ENCODE data around the gene ZNF609. TPM values are rescaled to one million over a fixed set of nuclear protein-coding genes. Genes with fewer than 3 reads are reported as not detected.

The ZNF609 gene
- total RNA-seq, 1 donor from 2014 or later = 33.1 TPM

- intact Hi-C loops (cut with DNase I) = no loop called here
- Histone ChIP-seq H3K36me3 (peaks cover 0 to 37% of the 10 kb centered on the region in 2 donors), H3K27ac (no peak overlapping the region), H3K4me1 (peaks cover 10% of the 10 kb centered on the region), H3K27me3 (no peaks in the 10 kb centered on the region), H3K4me3 (no peak overlapping the region), H3K9me3 (no peaks in the 10 kb centered on the region)
- TF ChIP-seq, protein P1, sequence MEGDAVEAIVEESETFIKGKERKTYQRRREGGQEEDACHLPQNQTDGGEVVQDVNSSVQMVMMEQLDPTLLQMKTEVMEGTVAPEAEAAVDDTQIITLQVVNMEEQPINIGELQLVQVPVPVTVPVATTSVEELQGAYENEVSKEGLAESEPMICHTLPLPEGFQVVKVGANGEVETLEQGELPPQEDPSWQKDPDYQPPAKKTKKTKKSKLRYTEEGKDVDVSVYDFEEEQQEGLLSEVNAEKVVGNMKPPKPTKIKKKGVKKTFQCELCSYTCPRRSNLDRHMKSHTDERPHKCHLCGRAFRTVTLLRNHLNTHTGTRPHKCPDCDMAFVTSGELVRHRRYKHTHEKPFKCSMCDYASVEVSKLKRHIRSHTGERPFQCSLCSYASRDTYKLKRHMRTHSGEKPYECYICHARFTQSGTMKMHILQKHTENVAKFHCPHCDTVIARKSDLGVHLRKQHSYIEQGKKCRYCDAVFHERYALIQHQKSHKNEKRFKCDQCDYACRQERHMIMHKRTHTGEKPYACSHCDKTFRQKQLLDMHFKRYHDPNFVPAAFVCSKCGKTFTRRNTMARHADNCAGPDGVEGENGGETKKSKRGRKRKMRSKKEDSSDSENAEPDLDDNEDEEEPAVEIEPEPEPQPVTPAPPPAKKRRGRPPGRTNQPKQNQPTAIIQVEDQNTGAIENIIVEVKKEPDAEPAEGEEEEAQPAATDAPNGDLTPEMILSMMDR (IDR thresholded peaks at IDR 0.05) = no peak
- TF ChIP-seq POLR2AphosphoS5 (IDR thresholded peaks at IDR 0.05; ENCODE audit: insufficient read depth in 1 of 2, low read depth in 1 of 2) = no peak
- no peak for TF ChIP-seq POLR2A (IDR thresholded peaks at IDR 0.05)
- DNase-seq (ENCODE audit: extremely low spot score in 2 of 2) = no peak
Measured at GRCh38 chr15:64425221-64425620, 35.2 kb upstream of the ZNF609 start.

GRCh38 chr15:64426845-64427465 is 33.4 kb upstream of the ZNF609 start:
- Histone ChIP-seq H3K27me3 (no peaks in the 10 kb centered on the region), H3K9me3 (no peaks in the 10 kb centered on the region), H3K4me3 (no peak overlapping the region), H3K36me3 (peaks cover 0 to 34% of the 10 kb centered on the region in 2 donors), H3K4me1 (peaks cover 20% of the 10 kb centered on the region), H3K27ac (no peak overlapping the region)
- intact Hi-C loops (cut with DNase I) = no loop called here
- no peak for DNase-seq (ENCODE audit: extremely low spot score in 2 of 2)
- no peak for TF ChIP-seq POLR2AphosphoS5 (IDR thresholded peaks at IDR 0.05; ENCODE audit: insufficient read depth in 1 of 2, low read depth in 1 of 2)
- no peak for TF ChIP-seq POLR2A (IDR thresholded peaks at IDR 0.05)
- TF ChIP-seq, protein P1 (IDR thresholded peaks at IDR 0.05) = peak in 1 of 3 experiments; percentile 15

DNA sequence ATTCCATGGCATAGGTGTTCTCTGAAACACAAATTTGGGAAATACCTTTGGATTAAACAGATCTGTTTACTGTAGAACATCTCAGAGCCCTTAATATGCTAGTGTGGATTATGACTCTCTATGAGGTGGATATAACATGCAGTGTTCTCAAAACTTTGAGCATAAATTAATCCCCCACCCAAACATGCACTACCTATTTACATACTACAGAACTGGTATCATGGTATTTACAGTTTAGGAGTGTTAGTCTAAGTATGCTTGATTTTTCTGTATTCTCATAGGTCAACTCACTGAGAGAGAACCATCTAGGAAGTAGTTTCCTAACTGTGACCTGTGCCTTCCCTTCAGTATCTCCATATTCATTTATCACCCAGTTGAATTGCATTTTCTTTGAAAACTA is 30.9 kb upstream of the ZNF609 start:
- intact Hi-C loops (cut with DNase I) = no loop called here
- peaks cover 20% of the 10 kb centered on the region for H3K4me1 ChIP-seq
- H3K4me3 ChIP-seq = no peak overlapping the region
- no peaks in the 10 kb centered on the region for H3K27me3 ChIP-seq
- H3K27ac ChIP-seq = peak overlapping the region; percentile 59
- TF ChIP-seq, protein P1 (IDR thresholded peaks at IDR 0.05) = no peak
- no peak for TF ChIP-seq POLR2A (IDR thresholded peaks at IDR 0.05)
- no peak for TF ChIP-seq POLR2AphosphoS5 (IDR thresholded peaks at IDR 0.05; ENCODE audit: insufficient read depth in 1 of 2, low read depth in 1 of 2)
- peaks cover 0 to 24% of the 10 kb centered on the region in 2 donors for H3K36me3 ChIP-seq
- no peak for DNase-seq (ENCODE audit: extremely low spot score in 2 of 2)
- no peaks in the 10 kb centered on the region for H3K9me3 ChIP-seq

GRCh38 chr15:64430000-64430735 is 30.2 kb upstream of the ZNF609 start:
- peak in 1 of 2 donors; percentile 67 for TF ChIP-seq POLR2AphosphoS5 (IDR thresholded peaks at IDR 0.05; ENCODE audit: insufficient read depth in 1 of 2, low read depth in 1 of 2)
- TF ChIP-seq, protein P1 (IDR thresholded peaks at IDR 0.05) = no peak
- intact Hi-C loops (cut with DNase I) = loop anchor here (10.0 kb wide), 1 partner anchor 235 kb away; no protein-coding TSS in a partner anchor

DNA sequence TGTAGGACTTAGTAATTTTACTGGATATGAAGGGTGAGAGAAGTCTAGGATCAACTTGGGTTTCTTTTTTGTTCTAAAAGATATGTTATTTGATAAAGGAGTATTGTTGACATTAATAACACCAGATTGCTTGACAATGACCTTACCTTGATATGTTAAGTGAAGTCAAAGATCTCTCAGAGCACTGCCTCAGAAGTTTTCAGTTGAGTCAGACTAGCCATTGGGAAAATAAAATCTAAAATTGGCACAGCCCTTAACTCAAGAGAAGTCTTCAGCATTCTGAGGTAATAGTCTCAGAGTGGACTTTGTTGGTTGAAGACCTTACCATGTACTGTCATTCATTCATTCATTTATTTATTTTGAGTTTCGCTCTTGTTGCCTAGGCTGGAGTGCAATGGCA is 22.4 kb upstream of the ZNF609 start:
- H3K27me3 ChIP-seq = no peaks in the 10 kb centered on the region
- TF ChIP-seq, protein P1 (IDR thresholded peaks at IDR 0.05) = no peak
- TF ChIP-seq POLR2A (IDR thresholded peaks at IDR 0.05) = no peak
- TF ChIP-seq POLR2AphosphoS5 (IDR thresholded peaks at IDR 0.05; ENCODE audit: insufficient read depth in 1 of 2, low read depth in 1 of 2) = no peak
- intact Hi-C loops (cut with DNase I) = loop anchor here (10.0 kb wide), 1 partner anchor 227 kb away; no protein-coding TSS in a partner anchor

More at GRCh38 chr15:64430000-64430735, 30.2 kb upstream of the ZNF609 start:
- DNase-seq (ENCODE audit: extremely low spot score in 2 of 2) = peak in 1 of 2 donors; percentile 87
- Histone ChIP-seq H3K4me1 (peaks cover 20% of the 10 kb centered on the region), H3K36me3 (peaks cover 0 to 18% of the 10 kb centered on the region in 2 donors), H3K9me3 (no peaks in the 10 kb centered on the region), H3K27ac (peak overlapping the region; percentile 59), H3K4me3 (no peak overlapping the region), H3K27me3 (no peaks in the 10 kb centered on the region)

More for the DNA sequence above, 22.4 kb upstream of the ZNF609 start:
- Histone ChIP-seq H3K4me3 (no peak overlapping the region), H3K36me3 (peaks cover 0 to 5% of the 10 kb centered on the region in 2 donors), H3K9me3 (no peaks in the 10 kb centered on the region), H3K27ac (no peak overlapping the region), H3K4me1 (no peaks in the 10 kb centered on the region)
- no peak for DNase-seq (ENCODE audit: extremely low spot score in 2 of 2)
